Ishikawa (cell line): ENCODE measurements around the gene SNX3.

Source experiments
- CEBPB ChIP-seq: IDR thresholded peaks from 2 replicates; pipeline ENCODE4 v1.6.1; 2012
- CREB1 ChIP-seq: IDR thresholded peaks from 2 replicates; pipeline ENCODE4 v1.6.1; 2012; ENCODE audit warnings: low read depth
- EGR1 ChIP-seq: IDR thresholded peaks from 2 replicates; pipeline ENCODE4 v1.6.1; 2012
- EP300 ChIP-seq: IDR thresholded peaks from 2 replicates; pipeline ENCODE4 v1.6.1; 2012; ENCODE audit warnings: borderline replicate concordance
- FOXM1 ChIP-seq: IDR thresholded peaks from 2 replicates; pipeline ENCODE4 v1.6.1; 2012; ENCODE audit warnings: low read depth, borderline replicate concordance
- MAX ChIP-seq: IDR thresholded peaks from 2 replicates; pipeline ENCODE4 v1.6.1; 2012
- NFIC ChIP-seq: IDR thresholded peaks from 2 replicates; pipeline ENCODE4 v1.6.1; 2012
- RAD21 ChIP-seq: IDR thresholded peaks from 2 replicates; pipeline ENCODE4 v1.6.1; 2012; ENCODE audit warnings: low read depth
- REST ChIP-seq: IDR thresholded peaks from 2 replicates; pipeline ENCODE4 v1.6.1; 2012; ENCODE audit warnings: low read depth, mild to moderate bottlenecking
- TAF1 ChIP-seq: IDR thresholded peaks from 2 replicates; pipeline ENCODE4 v1.6.1; 2012; ENCODE audit warnings: low read depth, mild to moderate bottlenecking
- TCF12 ChIP-seq: IDR thresholded peaks from 2 replicates; pipeline ENCODE4 v1.6.1; 2012; ENCODE audit warnings: low read depth
- TEAD4 ChIP-seq: IDR thresholded peaks from 2 replicates; pipeline ENCODE4 v1.6.1; 2012
- USF1 ChIP-seq: IDR thresholded peaks from 2 replicates; pipeline ENCODE4 v1.6.1; 2012
- YY1 ChIP-seq: IDR thresholded peaks from 2 replicates; pipeline ENCODE4 v1.6.1; 2012; ENCODE audit warnings: low read depth
- ZBTB7A ChIP-seq: IDR thresholded peaks from 2 replicates; pipeline ENCODE4 v1.6.1; 2012; ENCODE audit warnings: low read depth

The SNX3 gene

GRCh38 chr6:108170332-108171290 lies 90.2 kb downstream of the SNX3 start:
- TF ChIP-seq TAF1 (no peak), RAD21 (no peak), TEAD4 (no peak), REST (no peak)

GRCh38 chr6:108169464-108170331 lies 91.1 kb downstream of the SNX3 start:
- TF ChIP-seq NFIC (no peak), USF1 (no peak), CREB1 (no peak), MAX (no peak), EP300 (no peak), FOXM1 (no peak), TEAD4 (no peak), REST (no peak), EGR1 (no peak), CEBPB (no peak), TCF12 (no peak), YY1 (no peak), RAD21 (no peak), ZBTB7A (no peak)

GRCh38 chr6:108168501-108169463 lies 92.1 kb downstream of the SNX3 start:
- no peak for TF ChIP-seq YY1
- TF ChIP-seq FOXM1: no peak
- TF ChIP-seq REST: no peak
- no peak for TF ChIP-seq CEBPB
- TF ChIP-seq TAF1: no peak
- no peak for TF ChIP-seq NFIC
- TF ChIP-seq TCF12: no peak
- no peak for TF ChIP-seq EP300
- no peak for TF ChIP-seq TEAD4
- no peak for TF ChIP-seq EGR1
- TF ChIP-seq USF1: no peak

GRCh38 chr6:108168090-108168463 lies 92.8 kb downstream of the SNX3 start:
- no peak for TF ChIP-seq YY1
- no peak for TF ChIP-seq REST
